Islet of Langerhans (tissue), 1 donor: ENCODE measurements around the gene FAM204A.

Experiments used
- FAIRE-seq: peaks from one replicate; lab custom pipeline; 2011; peaks lifted over from hg19 to GRCh38; lab: Jason Lieb, UNC

Gene FAM204A

GRCh38 chr10:118341791-118342637 lies at the start of gene FAM204A:
Gene FAM204A, minus strand, starts transcription at chr10:118342324. Its CDS starts 5,909 bp downstream, at chr10:118336415.
- peak; percentile 98 for FAIRE-seq

- no peak for FAIRE-seq
Measured at GRCh38 chr10:118383699-118384098, 41.6 kb upstream of the FAM204A start.

- FAIRE-seq: no peak
Measured at GRCh38 chr10:118383063-118383689, 41.1 kb upstream of the FAM204A start.

GRCh38 chr10:118374404-118374803 lies 32.3 kb upstream of the FAM204A start:
- FAIRE-seq: no peak

- no peak for FAIRE-seq
Measured at GRCh38 chr10:118373786-118374185, 31.7 kb upstream of the FAM204A start.

GRCh38 chr10:118370499-118370898 lies 28.4 kb upstream of the FAM204A start:
- no peak for FAIRE-seq

GRCh38 chr10:118369641-118370205 lies 27.6 kb upstream of the FAM204A start:
- FAIRE-seq: no peak

GRCh38 chr10:118365702-118366101 lies 23.6 kb upstream of the FAM204A start:
- FAIRE-seq: no peak

- FAIRE-seq: no peak
Measured at GRCh38 chr10:118362103-118362502, 20.0 kb upstream of the FAM204A start.

- FAIRE-seq: no peak
Measured at GRCh38 chr10:118358327-118358726, 16.2 kb upstream of the FAM204A start.

- no peak for FAIRE-seq
Measured at GRCh38 chr10:118357841-118358240, 15.7 kb upstream of the FAM204A start.

- FAIRE-seq: no peak
Measured at GRCh38 chr10:118356628-118357027, 14.5 kb upstream of the FAM204A start.

- FAIRE-seq: no peak
Measured at GRCh38 chr10:118355234-118355633, 13.1 kb upstream of the FAM204A start.

- no peak for FAIRE-seq
Measured at GRCh38 chr10:118349235-118349634, 7.1 kb upstream of the FAM204A start.

GRCh38 chr10:118343549-118343948 lies 1.4 kb upstream of the FAM204A start:
- FAIRE-seq: no peak

GRCh38 chr10:118343115-118343514 lies 991 bp upstream of the FAM204A start:
- no peak for FAIRE-seq

- no peak for FAIRE-seq
Measured at GRCh38 chr10:118342638-118343020, 505 bp upstream of the FAM204A start.

- no peak for FAIRE-seq
Measured at GRCh38 chr10:118340486-118340885, 1.6 kb downstream of the FAM204A start.

- FAIRE-seq: no peak
Measured at GRCh38 chr10:118339111-118339510, 3.0 kb downstream of the FAM204A start.

- FAIRE-seq: no peak
Measured at GRCh38 chr10:118337356-118337755, 4.8 kb downstream of the FAM204A start.

GRCh38 chr10:118333871-118334270 lies 8.3 kb downstream of the FAM204A start:
- no peak for FAIRE-seq

GRCh38 chr10:118332948-118333710 lies 9.0 kb downstream of the FAM204A start:
- FAIRE-seq: peak; percentile 47

GRCh38 chr10:118332236-118332635 lies 9.9 kb downstream of the FAM204A start:
- FAIRE-seq: no peak
